ENCODE data around the gene ITK. TPM values are rescaled to one million over a fixed set of nuclear protein-coding genes. Genes with fewer than 3 reads are reported as not detected.

Gene ITK
- total and polyA plus RNA-seq, 3 donors from 2014 or later: 0.93 to 3.8 (median 1.3) TPM

- intact Hi-C loops (cut with DNase I; ENCODE audit: low total_unique reads): no loop called here
- TF ChIP-seq POLR2A (IDR thresholded peaks at IDR 0.05) (no peak), CTCF (IDR thresholded peaks at IDR 0.05) (no peak)
Observed at GRCh38 chr5:157271740-157272271, 91.2 kb downstream of the ITK start.

GRCh38 chr5:157273131-157273556 lies 92.5 kb downstream of the ITK start:
- H3K27me3 ChIP-seq: no peaks in the 10 kb centered on the region
- no peaks in the 10 kb centered on the region for H3K36me3 ChIP-seq (ENCODE audit: low read depth, missing control alignments)
- WGBS, 2 donors: 87 to 91% methylated on average over 1 of the region's 1 CpG
- H3K4me1 ChIP-seq: no peaks in the 10 kb centered on the region
- H3K9me3 ChIP-seq: no peaks in the 10 kb centered on the region
- no peak overlapping the region for H3K27ac ChIP-seq
- H3K4me3 ChIP-seq: no peak overlapping the region
- intact Hi-C loops (cut with DNase I; ENCODE audit: low total_unique reads): no loop called here
- TF ChIP-seq POLR2A (IDR thresholded peaks at IDR 0.05) (no peak), CTCF (IDR thresholded peaks at IDR 0.05) (no peak)
- no peak for DNase-seq

More at GRCh38 chr5:157271740-157272271, 91.2 kb downstream of the ITK start:
- H3K4me3 ChIP-seq: no peak overlapping the region
- 76 to 86% methylated on average over 12 of the region's 12 CpGs for WGBS, 2 donors
- H3K4me1 ChIP-seq: no peaks in the 10 kb centered on the region
- no peak for DNase-seq
- no peaks in the 10 kb centered on the region for H3K36me3 ChIP-seq (ENCODE audit: low read depth, missing control alignments)
- no peaks in the 10 kb centered on the region for H3K27me3 ChIP-seq
- no peak overlapping the region for H3K27ac ChIP-seq
- H3K9me3 ChIP-seq: no peaks in the 10 kb centered on the region

- TF ChIP-seq POLR2A (IDR thresholded peaks at IDR 0.05): no peak
- no peak for TF ChIP-seq CTCF (IDR thresholded peaks at IDR 0.05)
- no peaks in the 10 kb centered on the region for H3K9me3 ChIP-seq
- no peaks in the 10 kb centered on the region for H3K36me3 ChIP-seq (ENCODE audit: low read depth, missing control alignments)
- H3K4me3 ChIP-seq: no peak overlapping the region
- no peaks in the 10 kb centered on the region for H3K4me1 ChIP-seq
- no peak for DNase-seq
- intact Hi-C loops (cut with DNase I; ENCODE audit: low total_unique reads): no loop called here
- 95 to 97% methylated on average over 1 of the region's 1 CpG for WGBS, 2 donors
- no peak overlapping the region for H3K27ac ChIP-seq
- no peaks in the 10 kb centered on the region for H3K27me3 ChIP-seq
Observed at GRCh38 chr5:157275403-157275802, 94.8 kb downstream of the ITK start.

- no peak for DNase-seq
- no peaks in the 10 kb centered on the region for H3K4me1 ChIP-seq
- H3K9me3 ChIP-seq: no peaks in the 10 kb centered on the region
- 87 to 98% methylated on average over 2 of the region's 2 CpGs for WGBS, 2 donors
- intact Hi-C loops (cut with DNase I; ENCODE audit: low total_unique reads): no loop called here
- no peak for TF ChIP-seq CTCF (IDR thresholded peaks at IDR 0.05)
- TF ChIP-seq POLR2A (IDR thresholded peaks at IDR 0.05): no peak
- no peaks in the 10 kb centered on the region for H3K36me3 ChIP-seq (ENCODE audit: low read depth, missing control alignments)
- no peak overlapping the region for H3K27ac ChIP-seq
- H3K27me3 ChIP-seq: no peaks in the 10 kb centered on the region
- H3K4me3 ChIP-seq: no peak overlapping the region
Observed at GRCh38 chr5:157278319-157279037, 97.8 kb downstream of the ITK start.

All from testis (tissue), 3 donors.